Gastrocnemius medialis (tissue), 4 donors: ENCODE results near the gene ZNF467. TPM values are rescaled to one million over a fixed set of nuclear protein-coding genes. Genes with fewer than 3 reads are reported as not detected.

Source experiments
- ATAC-seq, 2 donors: fragments of 150-250 bp; one replicate each; pipeline ENCODE4 v1.9.1; 2016
- DNase-seq, 2 donors: peaks; one replicate each; pipeline ENCODE4 v3.0.0-alpha.2; 2019
- H3K27ac ChIP-seq, 4 donors: fragments of 200-600 bp; sonication (generic); 1 replicate in 1 of 4; 2 replicates in 3 of 4; pipeline ENCODE4 v1.5.1; 2016 to 2018; ENCODE audit warnings: mild to moderate bottlenecking in 2 of 4, moderate library complexity in 1 of 4
- H3K27me3 ChIP-seq, 3 donors: fragments of 200-600 bp; sonication (generic) in 2 of 3; 1 replicate in 1 of 3; 2 replicates in 2 of 3; pipeline versions ENCODE4 v1.5.1 to v1.6.0; 2016 to 2019; ENCODE audit warnings: mild to moderate bottlenecking in 1 of 3, moderate library complexity in 1 of 3
- H3K36me3 ChIP-seq, 2 donors: fragments of 200-600 bp; sonication (generic) in 1 of 2; one replicate each; pipeline ENCODE4 v1.5.1; 2017 to 2018
- H3K4me1 ChIP-seq, 2 donors: fragments of 200-600 bp; sonication (generic) in 1 of 2; one replicate each; pipeline ENCODE4 v1.5.1; 2016 to 2017; ENCODE audit warnings: mild to moderate bottlenecking in 2 of 2
- H3K4me3 ChIP-seq, 4 donors: fragments of 200-600 bp; sonication (generic) in 3 of 4; 1 replicate in 1 of 4; 2 replicates in 3 of 4; pipeline ENCODE4 v1.5.1; 2016 to 2019; ENCODE audit warnings: mild to moderate bottlenecking in 2 of 4
- H3K9me3 ChIP-seq, 3 donors: fragments of 200-600 bp; sonication (generic) in 2 of 3; 1 replicate in 1 of 3; 2 replicates in 2 of 3; pipeline ENCODE4 v1.5.1; 2016 to 2019
- CTCF ChIP-seq, 5 experiments: fragments of 450-650 bp in 3 of 5; fragments of 200-600 bp in 2 of 5; sonication (generic) in 2 of 5; IDR thresholded peaks in 4 of 5; conservative IDR thresholded peaks in 1 of 5; 1 replicate in 4 of 5; 2 replicates in 1 of 5; pipeline ENCODE4 v1.5.1; 2016 to 2019; ENCODE audit warnings: antibody characterized with exemption in 5 of 5, mild to moderate bottlenecking in 3 of 5, moderate library complexity in 3 of 5
- POLR2A ChIP-seq, 2 donors: fragments of 450-650 bp; IDR thresholded peaks; one replicate each; pipeline ENCODE4 v1.6.1; 2017; ENCODE audit warnings: antibody characterized with exemption in 2 of 2, mild to moderate bottlenecking in 2 of 2, moderate library complexity in 2 of 2
- in situ Hi-C, 4 donors: fragments of 200-750 bp; cut with MboI; loops; one replicate each; pipeline versions ENCODE4 v1.15.0 to v1.8.0; 2017; ENCODE audit warnings: low sequenced_read_pairs in 4 of 4
- intact Hi-C: fragments of 100-400 bp; cut with DNase I; formaldehyde crosslinking; loops from one replicate; pipeline ENCODE4 v1.15.1; 2023; ENCODE audit warnings: low total_unique reads
- total RNA-seq, 4 donors: library from RNA; depleted of rRNA; stranded (reverse); fragments of >200 nt; gene quantifications; one replicate each; pipeline versions ENCODE4 v1.1.0 to v1.2.3, GENCODE V29; 2016

Gene ZNF467
- total RNA-seq, 4 donors from 2014 or later: 0.15 to 1.8 (median 0.95) TPM

GRCh38 chr7:149719050-149719899 lies 54.1 kb downstream of the ZNF467 start:
- Histone ChIP-seq H3K27me3 (no peaks in the 10 kb centered on the region), H3K36me3 (peaks cover 0 to 28% of the 10 kb centered on the region in 2 donors), H3K4me1 (peaks cover 28 to 34% of the 10 kb centered on the region in 2 donors), H3K4me3 (no peak overlapping the region), H3K9me3 (no peaks in the 10 kb centered on the region), H3K27ac (peak overlapping the region in 2 of 4 donors; percentile 61 to 69)
- in situ Hi-C loops: no loop called here
- TF ChIP-seq POLR2A (IDR thresholded peaks at IDR 0.05): no peak
- TF ChIP-seq CTCF (IDR thresholded peaks at IDR 0.05 in 4 of 5, conservative IDR thresholded peaks at IDR 0.05 in 1 of 5): no peak
- intact Hi-C loops: loop anchor here (10.0 kb wide), 1 partner anchor 834 kb away; the partner anchor contains the start of gene EZH2
- DNase-seq (no peak), ATAC-seq (no peak)

DNA sequence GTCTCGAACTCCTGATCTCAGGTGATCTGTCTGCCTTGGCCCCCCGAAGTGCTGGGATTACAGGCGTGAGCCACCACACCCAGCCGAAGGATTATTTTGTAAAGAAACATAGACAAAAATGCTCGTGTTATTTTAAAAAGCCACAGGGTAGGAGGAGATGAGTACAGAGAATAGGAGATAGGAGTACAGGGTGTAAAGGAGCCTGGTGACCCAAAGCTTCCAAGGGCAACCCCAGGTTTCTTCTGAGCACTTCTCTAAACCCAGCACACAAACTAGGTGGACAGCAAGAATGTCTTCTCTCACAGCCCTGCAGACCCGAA lies 54.7 kb downstream of the ZNF467 start:
- H3K36me3 ChIP-seq: peaks cover 0 to 25% of the 10 kb centered on the region in 2 donors
- peaks cover 32 to 40% of the 10 kb centered on the region in 2 donors for H3K4me1 ChIP-seq
- intact Hi-C loops (loop anchor here (10.0 kb wide), 1 partner anchor 834 kb away; the partner anchor contains the start of gene EZH2), in situ Hi-C loops (no loop called here)
- no peak for DNase-seq
- no peak for ATAC-seq
- no peaks in the 10 kb centered on the region for H3K27me3 ChIP-seq
- peak overlapping the region in 2 of 4 donors; percentile 61 to 69 for H3K27ac ChIP-seq
- no peak overlapping the region for H3K4me3 ChIP-seq
- no peak for TF ChIP-seq CTCF (IDR thresholded peaks at IDR 0.05 in 4 of 5, conservative IDR thresholded peaks at IDR 0.05 in 1 of 5)
- TF ChIP-seq POLR2A (IDR thresholded peaks at IDR 0.05): no peak
- no peaks in the 10 kb centered on the region for H3K9me3 ChIP-seq

DNA sequence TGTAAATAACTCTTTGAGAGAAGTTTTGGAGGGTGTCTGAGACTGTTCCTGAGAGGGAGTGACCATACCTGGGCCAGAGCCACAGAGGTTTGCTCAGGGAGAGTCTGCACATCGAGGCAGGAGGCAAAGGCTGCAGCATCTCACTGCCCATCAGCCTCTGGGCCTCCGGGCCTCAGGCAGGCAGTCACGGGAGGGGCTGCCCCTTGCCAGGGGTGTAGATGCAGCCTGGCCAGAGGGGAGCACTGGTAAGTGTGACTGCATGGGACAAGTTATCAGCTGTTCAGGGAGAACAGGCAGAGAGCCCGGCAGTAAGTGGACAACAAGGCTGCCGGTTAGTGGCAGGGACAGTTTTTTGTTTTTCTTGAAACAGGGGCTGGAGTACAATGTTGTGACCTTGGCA lies 55.9 kb downstream of the ZNF467 start:
- no peak overlapping the region for H3K4me3 ChIP-seq

GRCh38 chr7:149716932-149717307 lies 56.5 kb downstream of the ZNF467 start:
- Histone ChIP-seq H3K27me3 (no peaks in the 10 kb centered on the region), H3K36me3 (peaks cover 0 to 8% of the 10 kb centered on the region in 2 donors), H3K9me3 (no peaks in the 10 kb centered on the region), H3K4me1 (peaks cover 32 to 40% of the 10 kb centered on the region in 2 donors), H3K27ac (peak overlapping the region; percentile 47 to 78 (median 76)), H3K4me3 (no peak overlapping the region)
- peak in 1 of 2 donors; percentile 22 for TF ChIP-seq POLR2A (IDR thresholded peaks at IDR 0.05)
- TF ChIP-seq CTCF (IDR thresholded peaks at IDR 0.05 in 4 of 5, conservative IDR thresholded peaks at IDR 0.05 in 1 of 5): no peak
- DNase-seq: peak in 1 of 2 donors; percentile 51
- in situ Hi-C loops (no loop called here), intact Hi-C loops (loop anchor here (10.0 kb wide), 1 partner anchor 832 kb away; the partner anchor contains the start of gene EZH2)
- peak; percentile 24 to 37 for ATAC-seq

More for the DNA sequence above, 55.9 kb downstream of the ZNF467 start:
- TF ChIP-seq POLR2A (IDR thresholded peaks at IDR 0.05) (no peak), CTCF (IDR thresholded peaks at IDR 0.05 in 4 of 5, conservative IDR thresholded peaks at IDR 0.05 in 1 of 5) (no peak)
- Histone ChIP-seq H3K4me1 (peaks cover 32 to 40% of the 10 kb centered on the region in 2 donors), H3K27me3 (no peaks in the 10 kb centered on the region), H3K9me3 (no peaks in the 10 kb centered on the region), H3K36me3 (peaks cover 0 to 13% of the 10 kb centered on the region in 2 donors), H3K27ac (peak overlapping the region; percentile 47 to 78 (median 76))
- DNase-seq: no peak
- in situ Hi-C loops (no loop called here), intact Hi-C loops (loop anchor here (10.0 kb wide), 1 partner anchor 833 kb away; the partner anchor contains the start of gene EZH2)
- ATAC-seq: no peak
